Esophagus muscularis mucosa (tissue), 4 donors: Measurements from ENCODE around the gene CCDC9. TPM values are rescaled to one million over a fixed set of nuclear protein-coding genes. Genes with fewer than 3 reads are reported as not detected.
A peak's percentile ranks its signal among the peaks of the same experiment; 100 is the strongest.
"Not testable (repeated sequence)": the region's sequence is repeated elsewhere in the genome, so short reads cannot be mapped to it uniquely, and the experiment has no call there.

Experiments
- DNase-seq: peaks from one replicate; pipeline ENCODE4 v3.0.0-alpha.2; 2017; ENCODE audit errors: extremely low spot score
- H3K27ac ChIP-seq, 4 donors: fragments of 200-600 bp; sonication (generic); replicated peaks in 1 of 4; 1 replicate in 3 of 4; 2 replicates in 1 of 4; pipeline ENCODE4 v1.5.1; 2016 to 2019; ENCODE audit warnings: mild to moderate bottlenecking in 1 of 4
- H3K27me3 ChIP-seq, 4 donors: fragments of 200-600 bp; sonication (generic); one replicate each; pipeline versions ENCODE4 v1.5.1 to v1.6.0; 2016 to 2019
- H3K36me3 ChIP-seq, 4 donors: fragments of 200-600 bp; sonication (generic); one replicate each; pipeline ENCODE4 v1.5.1; 2016 to 2019
- H3K4me1 ChIP-seq, 4 donors: fragments of 200-600 bp; sonication (generic); one replicate each; pipeline ENCODE4 v1.5.1; 2016 to 2019
- H3K4me3 ChIP-seq, 4 donors: fragments of 200-600 bp; sonication (generic); 1 replicate in 2 of 4; 2 replicates in 2 of 4; pipeline ENCODE4 v1.5.1; 2016 to 2019; ENCODE audit warnings: mild to moderate bottlenecking in 4 of 4, moderate library complexity in 1 of 4
- H3K9me3 ChIP-seq, 4 donors: fragments of 200-600 bp; sonication (generic); 1 replicate in 3 of 4; 2 replicates in 1 of 4; pipeline ENCODE4 v1.5.1; 2016 to 2019
- EP300 ChIP-seq: sonication (generic); formaldehyde crosslinking; IDR thresholded peaks from one replicate; pipeline ENCODE4 v1.6.1; 2017; ENCODE audit warnings: antibody characterized with exemption
- POLR2A ChIP-seq: fragments of 450-650 bp; IDR thresholded peaks from one replicate; pipeline ENCODE4 v1.6.1; 2017; ENCODE audit warnings: antibody characterized with exemption, moderate library complexity, mild to moderate bottlenecking, low read depth
- POLR2AphosphoS5 ChIP-seq, 2 donors: sonication (generic); formaldehyde crosslinking; IDR thresholded peaks; one replicate each; pipeline ENCODE4 v1.6.1; 2017; ENCODE audit warnings: antibody characterized with exemption in 2 of 2
- WGBS: methylation state at CpG from one replicate; pipeline ENCODE4 v1.1.5; 2018; 5-methylcytosine and 5-hydroxymethylcytosine counted together
- intact Hi-C: fragments of 100-400 bp; cut with DNase I; formaldehyde crosslinking; loops from one replicate; pipeline ENCODE4 v1.15.1; 2023
- total RNA-seq, 4 donors: library from RNA; depleted of rRNA; stranded (reverse); fragments of >200 nt; gene quantifications; one replicate each; pipeline versions ENCODE4 v1.1.0 to v1.2.1, GENCODE V29; 2016
- TF ChIP-seq, protein P1 (sequence below), 3 experiments: fragments of 200-600 bp in 2 of 3; fragments of 450-650 bp in 1 of 3; sonication (generic) in 2 of 3; IDR thresholded peaks; one replicate each; pipeline ENCODE4 v1.5.1; 2017 to 2019; ENCODE audit warnings: antibody characterized with exemption in 3 of 3, mild to moderate bottlenecking in 2 of 3, moderate library complexity in 1 of 3

Gene CCDC9
- total RNA-seq, 4 donors from 2014 or later = 22.4 to 30.6 (median 25.5) TPM

DNA sequence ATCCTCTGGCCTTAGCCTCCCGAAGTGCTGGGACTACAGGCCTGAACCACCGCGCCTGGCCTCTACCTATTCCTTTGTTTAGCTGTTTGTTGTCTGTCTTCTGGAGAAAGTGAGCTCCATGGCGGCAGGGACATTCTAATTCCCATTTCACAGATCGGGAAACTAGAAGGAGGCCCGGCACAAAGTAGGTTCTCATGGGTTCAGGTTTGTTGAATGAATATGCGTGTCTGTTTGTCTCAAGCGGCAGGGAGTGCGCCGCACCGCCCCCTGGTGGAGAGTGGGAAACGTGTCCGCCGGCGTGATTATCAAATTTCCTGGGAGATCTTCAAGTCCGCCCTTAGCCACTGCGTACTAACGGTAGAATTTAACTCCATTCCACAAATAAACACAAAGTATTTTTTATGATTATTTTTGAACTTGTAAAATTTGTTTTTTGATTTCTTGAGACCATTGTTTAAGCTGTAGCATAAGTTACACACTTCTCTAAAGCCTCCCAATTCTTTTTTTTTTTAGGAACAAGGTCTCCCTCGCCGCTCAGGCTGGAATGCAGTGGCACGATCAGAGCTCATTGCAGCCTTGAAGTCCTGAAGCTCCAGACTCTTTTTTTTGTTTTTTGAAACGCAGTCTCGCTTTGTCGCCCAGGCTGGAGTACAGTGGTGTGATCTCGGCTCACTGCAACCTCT is 8.9 kb upstream of the CCDC9 start:
- TF ChIP-seq, protein P1, sequence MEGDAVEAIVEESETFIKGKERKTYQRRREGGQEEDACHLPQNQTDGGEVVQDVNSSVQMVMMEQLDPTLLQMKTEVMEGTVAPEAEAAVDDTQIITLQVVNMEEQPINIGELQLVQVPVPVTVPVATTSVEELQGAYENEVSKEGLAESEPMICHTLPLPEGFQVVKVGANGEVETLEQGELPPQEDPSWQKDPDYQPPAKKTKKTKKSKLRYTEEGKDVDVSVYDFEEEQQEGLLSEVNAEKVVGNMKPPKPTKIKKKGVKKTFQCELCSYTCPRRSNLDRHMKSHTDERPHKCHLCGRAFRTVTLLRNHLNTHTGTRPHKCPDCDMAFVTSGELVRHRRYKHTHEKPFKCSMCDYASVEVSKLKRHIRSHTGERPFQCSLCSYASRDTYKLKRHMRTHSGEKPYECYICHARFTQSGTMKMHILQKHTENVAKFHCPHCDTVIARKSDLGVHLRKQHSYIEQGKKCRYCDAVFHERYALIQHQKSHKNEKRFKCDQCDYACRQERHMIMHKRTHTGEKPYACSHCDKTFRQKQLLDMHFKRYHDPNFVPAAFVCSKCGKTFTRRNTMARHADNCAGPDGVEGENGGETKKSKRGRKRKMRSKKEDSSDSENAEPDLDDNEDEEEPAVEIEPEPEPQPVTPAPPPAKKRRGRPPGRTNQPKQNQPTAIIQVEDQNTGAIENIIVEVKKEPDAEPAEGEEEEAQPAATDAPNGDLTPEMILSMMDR (IDR thresholded peaks at IDR 0.05) = peak; percentile 95 to 96 (median 95)
- TF ChIP-seq EP300 = no peak
- TF ChIP-seq POLR2AphosphoS5 (IDR thresholded peaks at IDR 0.05) = peak in 1 of 2 donors; percentile 61
- H3K9me3 ChIP-seq = no peaks in the 10 kb centered on the region
- peak; percentile 96 for DNase-seq
- peaks cover 18 to 32% (median 28%) of the 10 kb centered on the region in 4 donors for H3K4me1 ChIP-seq
- no peaks in the 10 kb centered on the region for H3K27me3 ChIP-seq
- intact Hi-C loops = loop anchor here (5.0 kb wide), 1 partner anchor 170 kb away; no protein-coding TSS in a partner anchor
- H3K27ac ChIP-seq = peak overlapping the region in 1 of 4 donors; percentile 28
- WGBS = 30% methylated on average over 25 of the region's 25 CpGs
- H3K36me3 ChIP-seq = no peaks in the 10 kb centered on the region
- no peak overlapping the region for H3K4me3 ChIP-seq

DNA sequence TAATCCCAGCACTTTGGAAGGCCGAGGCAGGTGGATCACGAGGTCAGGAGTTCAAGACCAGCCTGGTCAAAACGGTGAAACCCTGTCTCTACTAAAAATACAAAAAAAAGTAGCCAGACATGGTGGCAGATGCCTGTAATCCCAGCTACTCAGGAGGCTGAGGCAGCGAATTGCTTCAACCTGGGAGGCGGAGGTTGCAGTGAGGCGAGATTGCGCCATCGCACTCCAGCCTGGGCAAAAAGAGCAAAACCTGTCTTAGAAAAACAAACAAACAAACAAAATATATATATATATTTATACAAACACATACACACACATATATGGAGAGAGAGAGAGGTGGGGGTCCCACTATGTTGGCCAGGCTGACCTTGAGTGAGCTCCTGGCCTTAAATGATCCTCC is 3.3 kb upstream of the CCDC9 start:
- intact Hi-C loops = not testable (repeated sequence)

DNA sequence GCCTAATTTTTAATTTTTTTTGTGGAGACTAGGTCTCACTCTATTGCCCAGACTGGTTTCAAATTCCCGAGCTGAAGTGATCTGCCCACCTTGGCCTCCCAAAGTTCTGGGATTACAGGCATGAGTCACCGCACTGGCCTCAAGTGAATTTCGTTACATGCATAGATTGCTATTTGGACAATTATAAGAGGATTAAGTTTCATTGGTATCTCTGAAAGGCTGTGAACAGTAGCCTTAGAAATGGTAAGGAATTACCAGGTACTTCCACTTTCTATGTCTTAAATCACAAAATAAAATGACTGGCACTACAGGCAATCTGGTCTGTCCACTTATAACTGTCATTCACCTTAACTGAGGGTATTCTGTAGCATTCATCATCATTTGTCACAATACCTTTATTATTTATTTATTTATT is 2.9 kb upstream of the CCDC9 start:
- Histone ChIP-seq H3K4me3 (no peak overlapping the region), H3K27me3 (no peaks in the 10 kb centered on the region), H3K27ac (peak overlapping the region in 1 of 4 donors; percentile 10), H3K9me3 (no peaks in the 10 kb centered on the region), H3K4me1 (peaks cover 18 to 23% (median 19%) of the 10 kb centered on the region in 4 donors), H3K36me3 (peaks cover 0 to 4% (median 2%) of the 10 kb centered on the region in 4 donors)
- TF ChIP-seq EP300 (no peak), POLR2AphosphoS5 (IDR thresholded peaks at IDR 0.05) (no peak), POLR2A (no peak)
- TF ChIP-seq, protein P1 (IDR thresholded peaks at IDR 0.05) = no peak
- intact Hi-C loops = no loop called here
- WGBS = 68% methylated on average over 3 of the region's 3 CpGs
- no peak for DNase-seq

More for the DNA sequence above, 3.3 kb upstream of the CCDC9 start:
- H3K36me3 ChIP-seq, DNase-seq, H3K9me3 ChIP-seq, H3K27me3 ChIP-seq, H3K4me3 ChIP-seq, H3K27ac ChIP-seq: not testable (repeated sequence)
- 83% methylated on average over 8 of the region's 8 CpGs for WGBS
- peaks cover 13 to 18% (median 15%) of the 10 kb centered on the region in 4 donors for H3K4me1 ChIP-seq

DNA sequence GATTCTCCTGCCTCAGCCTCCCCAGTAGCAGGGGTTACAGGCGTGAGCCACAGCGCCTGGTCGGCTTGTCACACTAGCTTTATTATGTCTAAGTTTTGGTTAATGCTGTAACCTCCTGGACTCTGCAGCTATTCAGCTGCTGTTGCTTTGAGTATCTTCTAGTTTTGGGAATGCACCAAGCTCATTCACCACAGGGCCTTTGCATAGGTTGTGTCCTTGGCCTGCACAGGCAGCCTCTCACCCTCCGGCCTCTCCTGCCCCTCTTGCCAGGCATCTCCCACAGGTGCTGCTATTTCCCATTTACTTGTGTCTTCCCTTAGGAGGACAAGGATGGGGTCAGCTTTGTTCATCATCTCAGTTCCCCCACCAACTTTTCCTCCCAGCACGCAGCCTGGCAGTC is 2.4 kb upstream of the CCDC9 start:
- intact Hi-C loops = no loop called here
- H3K27ac ChIP-seq = peak overlapping the region in 1 of 4 donors; percentile 10

More for the DNA sequence above, 2.4 kb upstream of the CCDC9 start:
- 99% methylated on average over 5 of the region's 5 CpGs for WGBS
- no peak for TF ChIP-seq POLR2A
- TF ChIP-seq POLR2AphosphoS5 (IDR thresholded peaks at IDR 0.05) = no peak
- no peak for TF ChIP-seq EP300
- TF ChIP-seq, protein P1 (IDR thresholded peaks at IDR 0.05) = no peak
- Histone ChIP-seq H3K9me3 (no peaks in the 10 kb centered on the region), H3K4me1 (peaks cover 23 to 28% (median 24%) of the 10 kb centered on the region in 4 donors), H3K27me3 (no peaks in the 10 kb centered on the region), H3K36me3 (peaks cover 0 to 9% (median 7%) of the 10 kb centered on the region in 4 donors), H3K4me3 (no peak overlapping the region)
- DNase-seq = no peak
